Measurements from ENCODE around the gene INAFM2.
A peak's percentile ranks its signal among the peaks of the same experiment; 100 is the strongest.

Gene INAFM2

DNA sequence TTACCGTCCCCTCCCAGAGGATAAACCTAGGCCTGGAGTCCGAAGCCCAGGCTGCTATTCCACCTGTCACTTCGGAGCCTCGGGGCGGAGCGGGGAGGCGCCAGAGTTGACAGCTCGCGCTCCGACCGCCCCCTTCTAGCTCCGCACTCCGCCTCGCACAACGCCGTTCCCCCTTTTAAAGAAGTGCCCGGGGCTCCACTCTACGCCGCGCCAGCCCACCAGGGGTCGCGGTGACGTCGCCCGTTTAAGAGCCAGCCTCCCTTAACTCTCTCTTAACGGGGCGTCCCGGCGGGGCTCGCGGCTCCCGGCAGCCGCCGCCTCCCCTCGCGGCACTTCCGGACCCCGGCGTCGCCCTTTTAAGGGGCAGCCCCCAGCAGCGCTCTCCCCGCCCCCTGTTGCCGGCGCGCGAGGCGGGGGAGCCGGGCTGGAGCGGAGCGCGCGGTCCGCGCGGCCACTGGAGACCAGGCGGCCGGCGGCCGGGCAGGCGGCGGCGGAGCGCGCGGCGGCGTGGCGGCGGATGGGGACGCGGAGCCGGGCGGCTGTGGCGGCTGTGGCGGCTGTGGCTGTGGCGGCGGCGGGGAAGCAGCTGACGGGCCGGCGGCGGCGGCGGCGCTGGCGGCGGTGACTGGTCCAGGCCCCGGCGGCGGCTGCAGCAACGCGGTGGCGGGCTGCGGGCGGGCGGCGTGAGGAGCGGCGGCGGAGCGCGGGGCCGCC is at the start of gene INAFM2:
TSS of gene INAFM2 (plus strand) at position 454 of the 714 bp plus-strand sequence. CDS start 364 bp downstream, outside the sequence.
- DNase-seq: peak; percentile 99

DNA sequence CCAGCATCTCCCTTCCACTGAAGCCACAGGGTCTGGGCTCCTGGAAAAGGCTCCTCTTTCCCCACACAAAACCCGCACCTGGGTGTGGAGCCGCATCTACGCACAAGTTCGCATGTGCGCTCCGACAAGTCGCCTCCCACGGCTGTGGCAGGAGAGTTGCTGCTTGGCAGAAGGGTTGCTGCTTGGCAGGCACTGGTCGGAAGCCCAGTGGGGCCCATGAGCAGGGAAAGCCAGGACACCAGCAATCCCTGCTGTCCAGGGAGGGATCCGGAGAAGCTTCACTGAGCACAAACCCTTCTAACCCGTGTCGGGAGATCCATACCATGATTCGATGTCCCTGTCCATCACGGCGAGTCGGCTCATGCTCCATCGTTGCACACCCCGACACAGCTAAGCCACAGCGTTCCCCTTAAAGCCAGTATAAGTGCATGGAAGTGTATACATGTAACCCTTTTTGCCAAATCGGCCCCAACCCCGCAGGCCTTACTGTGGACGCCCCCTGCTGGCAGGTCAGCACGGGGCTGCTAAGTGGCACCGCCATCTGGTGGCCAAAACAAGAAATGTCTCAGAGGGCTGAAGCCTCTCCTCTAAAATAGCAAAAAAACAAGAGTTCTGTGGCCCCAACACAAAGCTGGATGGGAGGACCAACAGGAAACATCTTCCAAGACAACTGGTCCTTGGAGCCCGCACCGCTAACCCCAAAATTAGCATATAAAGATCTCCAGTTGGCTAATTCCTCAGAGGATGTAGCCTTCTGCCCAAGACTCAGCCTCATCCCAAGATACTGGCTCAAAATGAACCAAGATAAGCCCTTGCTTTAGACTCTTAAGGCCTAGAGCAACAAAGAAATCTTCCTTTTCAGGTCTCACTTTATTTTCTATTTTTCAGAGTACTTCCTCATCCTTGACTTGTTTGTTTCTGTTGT is 48.9 kb upstream of the INAFM2 start:
- peak; percentile 94 for DNase-seq

DNA sequence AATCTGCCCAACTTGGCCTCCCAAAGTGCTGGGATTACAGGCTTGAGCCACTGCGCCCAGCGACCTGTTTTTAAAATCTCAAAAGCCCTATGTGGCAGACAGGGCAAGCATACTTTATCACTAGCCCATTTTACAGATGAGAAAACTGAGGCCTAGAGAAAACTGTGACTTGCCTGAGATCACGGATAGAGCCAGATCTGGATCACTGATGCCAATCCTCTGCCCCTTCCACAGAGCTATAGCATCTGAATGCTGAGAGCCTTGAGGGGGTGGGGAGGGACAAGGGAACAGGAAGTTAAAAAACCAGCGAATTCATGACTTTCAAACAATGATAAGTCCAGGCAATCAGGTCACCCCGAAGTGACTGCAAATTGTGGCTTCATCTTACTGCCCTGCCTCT is 48.0 kb upstream of the INAFM2 start:
- DNase-seq: peak; percentile 50

DNA sequence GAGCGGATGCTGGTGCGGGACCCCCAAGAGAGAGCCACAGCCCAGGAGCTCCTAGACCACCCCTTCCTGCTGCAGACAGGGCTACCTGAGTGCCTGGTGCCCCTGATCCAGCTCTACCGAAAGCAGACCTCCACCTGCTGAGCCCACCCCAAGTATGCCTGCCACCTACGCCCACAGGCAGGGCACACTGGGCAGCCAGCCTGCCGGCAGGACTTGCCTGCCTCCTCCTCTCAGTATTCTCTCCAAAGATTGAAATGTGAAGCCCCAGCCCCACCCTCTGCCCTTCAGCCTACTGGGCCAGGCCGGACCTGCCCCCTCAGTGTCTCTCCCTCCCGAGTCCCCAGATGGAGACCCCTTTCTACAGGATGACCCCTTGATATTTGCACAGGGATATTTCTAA is 47.5 kb upstream of the INAFM2 start:
- DNase-seq: no peak

DNA sequence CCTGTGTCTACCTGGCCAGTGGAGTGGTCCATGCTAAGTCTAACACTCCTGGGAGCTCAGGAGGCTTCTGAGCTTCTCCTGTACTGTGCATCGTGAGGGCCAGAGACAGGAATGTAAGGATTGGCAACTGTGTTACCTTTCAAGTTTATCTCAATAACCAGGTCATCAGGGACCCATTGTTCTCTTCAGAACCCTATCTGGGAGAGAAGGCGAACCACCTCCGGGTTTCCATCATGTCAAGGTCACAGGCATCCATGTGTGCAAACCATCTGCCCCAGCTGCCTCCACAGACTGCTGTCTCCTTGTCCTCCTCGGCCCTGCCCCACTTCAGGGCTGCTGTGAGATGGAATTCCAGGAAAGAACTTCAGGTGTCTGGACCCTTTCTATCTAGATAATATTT is 46.6 kb upstream of the INAFM2 start:
- DNase-seq: no peak

DNA sequence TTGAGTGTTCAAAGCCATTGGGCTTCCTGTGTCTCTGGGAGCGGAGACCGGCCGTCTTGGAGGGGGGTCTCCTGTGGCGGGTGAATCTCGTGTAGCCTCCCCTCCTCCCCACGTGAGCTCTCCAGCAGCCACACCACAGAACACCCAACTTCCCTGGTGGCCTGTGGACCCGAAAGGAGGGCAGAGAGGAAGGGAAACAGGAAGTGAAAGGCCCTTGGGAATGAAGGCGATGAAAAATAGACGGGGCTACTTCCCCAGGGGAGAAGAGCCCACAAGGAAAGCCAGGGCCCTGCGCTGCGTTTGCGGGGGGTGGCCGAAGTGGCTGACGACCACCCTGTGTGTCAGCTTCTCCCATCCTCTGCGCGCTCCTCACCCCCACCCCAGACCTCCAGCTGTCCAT is 46.0 kb upstream of the INAFM2 start:
- DNase-seq: peak; percentile 15

DNA sequence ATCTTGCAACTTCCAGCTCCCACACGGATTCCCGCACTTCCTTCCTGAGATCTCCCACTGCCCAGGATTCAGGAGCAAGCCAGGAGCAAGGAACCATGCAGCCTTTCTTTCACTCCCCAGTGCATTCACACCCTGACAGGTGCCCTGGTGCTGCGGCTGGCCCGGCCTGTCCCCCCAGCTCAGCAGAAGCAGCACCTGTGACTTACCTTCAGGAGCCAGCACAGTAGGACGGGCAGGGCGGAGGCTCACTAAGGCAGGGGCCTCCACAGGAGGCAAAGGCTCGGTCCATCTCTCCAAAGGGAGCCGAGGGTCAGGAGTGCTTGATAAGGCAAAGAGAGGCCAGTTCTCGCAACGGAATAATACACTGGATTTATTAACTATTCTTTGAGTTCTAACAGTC is 45.5 kb upstream of the INAFM2 start:
- DNase-seq: no peak

DNA sequence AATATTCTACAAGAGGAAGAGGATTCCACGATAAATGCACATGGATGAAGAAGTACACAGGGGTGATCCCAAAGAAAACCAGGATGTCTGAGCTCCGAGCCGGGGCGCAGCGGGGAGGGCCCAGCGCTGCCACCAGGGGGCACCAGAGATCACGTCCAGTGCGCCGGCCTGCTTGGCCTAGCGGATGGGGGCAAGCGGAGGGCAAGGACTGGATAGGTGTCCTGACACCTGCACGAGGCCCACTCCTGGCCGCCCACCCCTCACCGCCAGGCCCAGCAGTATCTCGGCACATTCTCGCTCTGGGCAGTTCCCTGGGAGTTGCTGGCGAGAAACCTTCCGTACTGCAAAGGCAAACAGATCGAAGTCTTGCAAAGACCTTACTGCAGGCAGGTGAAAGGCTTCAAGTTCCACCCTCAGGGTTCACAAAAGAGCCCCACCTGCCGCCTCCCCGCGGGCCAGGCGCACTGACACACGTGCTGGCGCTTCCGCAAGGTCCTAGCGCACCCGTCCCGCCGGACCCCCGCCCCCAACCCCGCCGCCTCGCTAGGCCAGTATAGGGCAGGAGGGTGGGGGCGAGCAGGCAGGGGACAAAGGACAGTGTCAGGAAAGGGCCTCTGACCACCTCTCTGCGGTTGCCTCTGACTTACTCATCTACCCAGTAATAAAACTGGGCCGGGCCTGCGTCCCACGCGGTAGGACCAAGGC is 43.9 kb upstream of the INAFM2 start:
- DNase-seq: peak; percentile 74

DNA sequence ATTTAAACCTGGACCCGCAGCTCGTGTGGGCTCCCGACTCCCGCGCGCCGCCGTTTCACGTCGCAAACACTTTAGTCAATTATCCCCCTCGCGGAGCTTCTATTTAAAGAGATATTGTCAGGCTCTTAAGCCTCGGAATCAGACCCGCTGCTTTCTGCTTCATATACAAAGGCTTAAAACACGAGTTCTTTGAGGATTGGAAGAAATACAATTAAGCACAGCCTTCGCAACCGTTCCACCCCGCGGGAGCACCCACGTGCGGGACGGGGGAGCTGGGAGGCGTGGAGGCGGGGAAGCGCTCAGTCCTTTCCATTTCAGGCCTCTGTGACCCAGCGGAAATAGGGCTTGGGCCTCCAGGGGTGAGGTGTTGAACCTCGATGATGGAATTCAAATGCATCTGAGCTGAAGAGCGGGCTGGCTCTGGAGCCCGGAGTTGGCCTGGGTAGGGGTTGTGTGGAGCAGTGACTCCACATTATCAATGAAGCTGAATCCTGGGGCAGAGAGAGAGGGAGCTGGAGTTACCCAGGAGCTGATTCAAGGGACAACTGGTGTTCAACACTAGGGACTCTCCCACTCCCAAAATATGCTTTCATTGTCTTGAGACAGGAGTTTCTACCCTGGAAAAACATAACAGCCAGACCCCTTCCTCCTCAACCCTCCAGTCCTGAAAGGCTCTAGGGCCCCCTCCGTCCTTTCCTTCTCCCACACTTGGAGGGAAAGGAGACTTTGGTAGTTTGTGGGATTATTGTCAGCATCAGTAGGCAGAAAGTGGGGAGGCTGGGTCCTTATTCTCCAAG is 43.0 kb upstream of the INAFM2 start:
- no peak for DNase-seq

DNA sequence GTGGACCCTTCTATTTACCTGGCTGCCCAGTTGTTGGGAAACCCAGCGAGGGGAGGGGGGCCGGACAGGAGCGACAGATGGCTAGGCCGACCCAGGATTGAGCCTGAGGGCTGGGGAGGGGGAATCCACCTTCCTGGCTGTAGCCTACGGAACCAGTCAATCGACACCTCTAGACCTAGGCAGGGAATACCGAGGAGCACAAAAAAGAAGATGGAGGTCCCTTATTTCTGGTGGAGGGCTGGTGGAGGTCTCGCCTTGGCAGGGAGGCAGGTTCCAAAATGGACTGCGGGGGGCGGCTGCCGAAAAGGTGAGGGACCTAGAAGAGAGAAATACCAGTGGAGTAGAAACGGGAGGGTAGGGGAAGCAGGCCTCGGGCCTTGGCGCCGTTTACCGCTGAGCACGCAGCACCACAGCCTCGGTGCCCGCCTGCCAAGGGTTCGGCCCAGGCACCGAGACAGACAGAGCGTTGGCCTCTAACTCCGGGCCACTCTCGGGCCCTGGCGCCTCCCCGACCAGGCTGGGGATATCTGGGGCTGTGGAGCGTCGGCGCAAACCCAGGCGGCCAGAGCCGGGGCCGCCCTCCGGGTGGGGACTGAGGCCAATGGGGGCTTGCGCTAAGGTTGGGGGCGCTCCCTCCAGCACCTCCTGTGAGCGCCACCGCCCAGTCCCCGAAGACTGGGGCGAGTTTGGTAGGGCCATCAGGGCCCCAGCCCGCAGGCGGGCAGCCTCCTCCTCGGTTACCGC is 42.3 kb upstream of the INAFM2 start:
- no peak for DNase-seq

DNA sequence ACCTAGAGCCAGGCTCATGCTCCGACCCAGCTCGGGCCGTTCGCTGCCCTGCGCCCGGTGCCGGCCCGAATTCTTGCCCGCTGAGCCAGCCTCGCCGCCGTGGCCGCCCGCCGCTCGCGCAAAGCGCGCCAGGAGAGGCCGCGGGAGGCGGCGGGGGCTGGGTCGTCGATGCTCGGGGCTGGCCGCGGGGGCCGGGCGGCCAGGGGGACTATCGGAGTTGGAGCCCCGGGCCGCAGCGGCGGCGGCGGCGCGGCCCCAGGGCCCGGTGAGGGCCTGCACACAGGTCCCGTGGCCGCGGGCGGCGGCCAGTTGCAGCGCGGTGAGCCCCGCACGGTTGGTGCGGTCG is 41.7 kb upstream of the INAFM2 start:
- no peak for DNase-seq

DNA sequence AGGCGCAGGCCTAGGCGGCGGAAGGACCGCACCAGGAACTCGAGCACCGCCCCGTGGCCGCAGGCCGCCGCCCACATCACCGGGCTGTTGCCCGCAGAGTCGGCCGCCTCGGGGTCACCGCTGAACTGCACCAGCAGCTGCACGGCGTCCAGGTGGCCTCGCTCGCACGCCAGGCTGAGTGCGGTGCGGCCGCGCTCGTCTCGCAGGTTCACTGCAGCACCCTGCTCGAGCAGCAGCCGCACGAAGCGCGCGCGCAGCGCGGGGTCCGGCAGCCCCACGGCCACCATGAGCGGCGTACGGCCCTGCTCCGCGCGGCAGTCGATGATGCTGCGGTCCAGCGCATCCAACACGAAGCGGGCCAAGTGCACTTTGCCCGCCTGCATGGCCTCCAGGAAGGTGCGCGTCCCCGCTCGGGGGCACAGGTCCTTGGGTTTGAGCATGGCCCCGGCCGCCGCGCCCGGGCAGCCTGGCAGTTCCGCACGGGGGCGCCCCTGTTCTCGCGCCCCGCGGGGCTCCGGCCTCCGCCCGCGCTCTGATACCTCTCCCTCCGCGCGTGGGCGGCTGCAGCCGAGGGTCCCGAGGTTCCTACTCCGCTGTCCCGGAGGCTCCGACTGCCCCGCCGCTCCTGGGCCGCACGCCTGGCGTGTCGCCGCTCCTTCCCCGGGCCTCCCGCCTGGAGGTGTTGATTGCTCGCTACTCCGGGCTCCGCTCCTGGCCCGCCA is 41.2 kb upstream of the INAFM2 start:
- DNase-seq: peak; percentile 74

DNA sequence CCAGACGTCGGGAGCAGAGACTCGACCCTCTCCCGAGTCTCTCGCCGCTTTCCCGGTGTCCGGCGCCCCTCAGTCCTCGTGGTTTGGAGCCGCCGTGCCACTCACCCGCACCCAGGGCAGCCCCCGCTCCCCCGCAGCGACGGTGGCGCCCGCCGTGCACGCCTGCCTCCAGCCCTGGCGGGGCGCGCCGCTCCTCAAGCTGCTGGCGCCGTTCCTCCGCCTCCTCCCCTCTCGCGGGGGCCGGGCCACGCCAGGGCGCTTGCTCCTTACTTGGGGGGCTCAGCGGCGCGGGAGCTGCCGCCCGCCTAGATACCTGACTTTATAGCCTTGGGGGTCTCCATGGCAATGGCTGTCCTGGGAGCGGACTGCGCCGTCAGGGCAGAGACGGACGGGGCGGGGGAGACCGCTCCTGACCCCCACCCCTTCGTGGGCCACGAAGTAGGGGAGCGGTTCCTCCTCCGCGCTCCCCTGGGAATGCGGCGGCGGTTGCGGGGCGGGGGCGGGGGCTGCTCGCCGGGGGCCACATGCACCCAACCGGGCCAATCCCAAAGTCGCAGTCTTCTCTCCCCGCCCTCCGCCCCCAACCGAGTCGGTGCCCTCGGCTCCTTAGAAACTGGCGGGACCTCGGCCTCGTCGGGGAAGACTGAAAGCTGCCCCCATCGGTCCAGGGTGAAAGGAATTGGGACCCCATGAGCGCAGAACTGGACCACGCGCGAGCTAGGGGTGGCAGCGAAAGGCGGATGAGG is 40.5 kb upstream of the INAFM2 start, which contains the start of gene ANKRD63:
TSS of gene ANKRD63 (minus strand) at position 196 of the 746 bp plus-strand sequence. CDS start 478 bp downstream, outside the sequence.
- peak; percentile 67 for DNase-seq

DNA sequence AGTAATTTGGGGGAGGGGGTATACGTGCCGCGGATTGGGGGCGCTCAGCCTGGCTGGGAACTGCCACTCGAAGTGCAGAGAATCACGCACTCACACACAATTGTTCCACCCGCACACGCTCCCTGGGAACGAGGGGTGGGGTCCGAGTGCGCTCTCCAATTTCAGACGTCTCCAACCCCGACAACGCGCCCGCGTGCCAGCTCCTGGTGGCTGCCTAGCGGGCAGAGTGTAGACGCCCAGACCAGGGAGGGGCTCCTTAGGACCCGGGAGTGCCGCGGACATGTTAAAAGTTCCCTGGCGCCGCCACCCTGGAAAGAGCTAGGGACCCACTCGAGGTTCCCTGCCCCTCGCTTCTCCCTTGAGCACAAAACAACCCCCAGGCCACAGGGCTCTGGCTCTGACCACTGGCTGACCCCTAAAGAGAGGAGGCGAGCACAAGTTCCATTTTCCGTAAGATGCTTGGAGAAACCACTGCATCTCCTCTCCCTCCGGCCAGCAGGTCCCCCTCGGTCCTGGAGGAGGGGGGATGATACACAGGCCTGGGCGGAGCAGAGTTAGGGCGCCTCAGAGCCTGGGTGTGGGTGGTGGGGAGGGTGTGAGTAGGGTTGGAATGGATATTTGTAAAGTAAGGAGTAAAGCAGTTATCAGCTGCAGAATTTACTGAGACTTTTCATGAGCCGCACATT is 39.7 kb upstream of the INAFM2 start:
- DNase-seq: peak; percentile 37

DNA sequence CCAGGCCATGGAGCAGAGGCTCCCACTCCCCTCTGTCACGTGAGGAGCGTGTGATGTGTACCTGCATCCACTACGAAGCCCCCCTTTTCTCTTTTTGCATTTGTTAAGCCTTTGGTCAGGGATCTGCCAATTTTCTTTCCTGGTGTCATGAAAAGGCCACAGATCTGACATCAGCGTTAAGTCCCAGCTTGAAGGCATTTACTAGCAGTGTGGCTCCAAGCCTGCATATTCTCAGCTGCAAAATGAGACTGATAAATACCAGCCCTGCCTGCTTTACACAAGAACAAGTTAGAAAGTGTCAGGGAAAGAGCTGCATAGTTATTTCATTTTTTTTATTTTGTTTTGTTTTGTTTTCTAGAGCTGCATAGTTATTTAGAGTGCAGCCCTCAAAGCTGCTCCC is 38.3 kb upstream of the INAFM2 start:
- no peak for DNase-seq

DNA sequence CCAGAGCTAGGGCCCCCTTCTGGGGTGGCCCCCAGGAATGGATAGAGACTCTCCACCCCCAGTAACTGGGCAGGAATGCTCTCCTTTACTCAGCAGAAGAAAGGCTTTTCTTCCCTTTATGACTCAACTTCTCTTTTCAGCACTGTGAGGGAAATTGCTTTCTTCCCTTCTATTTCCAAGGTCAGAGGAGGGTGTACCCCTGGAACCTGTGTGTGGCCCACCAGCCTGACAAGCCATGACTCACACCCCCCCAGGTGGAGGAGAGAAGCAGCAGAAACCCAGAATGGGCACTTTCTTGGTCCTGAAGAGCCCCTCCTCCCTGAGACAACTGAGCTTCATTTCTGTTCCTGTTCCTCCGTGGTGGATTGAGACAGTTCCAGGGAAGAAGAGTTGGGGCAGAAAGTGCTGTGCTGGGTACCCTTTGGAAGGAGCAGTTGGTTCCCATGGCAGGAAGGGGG is 37.9 kb upstream of the INAFM2 start:
- no peak for DNase-seq

DNA sequence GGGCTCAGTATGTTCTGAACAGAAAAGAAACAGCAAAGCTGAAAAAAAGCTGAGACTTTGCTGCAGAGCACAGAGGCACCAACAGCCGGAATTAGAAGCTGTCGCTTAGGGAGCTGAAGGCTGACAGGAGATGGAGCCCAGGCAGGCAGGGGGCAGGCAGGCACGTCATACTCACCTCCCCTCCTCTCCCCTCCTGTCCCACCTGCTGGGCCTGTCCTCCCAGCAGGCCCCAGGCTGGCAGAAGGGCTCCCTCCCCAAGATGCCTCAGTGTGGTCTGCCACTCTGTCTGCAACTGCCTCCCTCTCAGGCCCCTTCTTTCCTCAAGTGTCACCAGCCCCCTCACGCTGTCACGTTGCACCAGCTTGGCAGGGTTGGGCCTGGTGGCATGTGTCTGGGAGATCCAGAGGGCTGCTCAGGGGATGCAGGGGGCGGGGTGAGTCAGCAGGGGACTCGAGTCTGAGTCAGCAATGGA is 37.4 kb upstream of the INAFM2 start:
- DNase-seq: no peak

DNA sequence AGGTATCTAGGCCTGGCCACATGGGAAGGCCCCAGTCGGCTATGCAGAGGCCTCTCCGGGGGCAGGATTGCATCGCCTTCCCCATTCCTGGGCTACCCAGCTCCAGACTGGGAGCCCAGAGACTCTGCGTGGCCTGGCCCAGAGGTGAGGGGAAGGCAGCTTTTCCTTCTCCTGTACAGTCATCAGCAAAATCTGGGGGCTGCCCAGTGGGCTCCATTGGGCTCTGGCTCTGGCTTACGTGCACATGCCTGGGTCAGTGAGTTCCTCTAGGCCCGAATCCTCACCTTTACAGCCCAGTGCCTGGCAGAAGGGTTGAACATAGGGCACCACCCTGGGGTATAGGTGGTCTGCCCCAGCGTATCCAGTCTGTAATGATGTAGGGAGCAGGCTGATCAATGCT is 36.7 kb upstream of the INAFM2 start:
- DNase-seq: no peak

DNA sequence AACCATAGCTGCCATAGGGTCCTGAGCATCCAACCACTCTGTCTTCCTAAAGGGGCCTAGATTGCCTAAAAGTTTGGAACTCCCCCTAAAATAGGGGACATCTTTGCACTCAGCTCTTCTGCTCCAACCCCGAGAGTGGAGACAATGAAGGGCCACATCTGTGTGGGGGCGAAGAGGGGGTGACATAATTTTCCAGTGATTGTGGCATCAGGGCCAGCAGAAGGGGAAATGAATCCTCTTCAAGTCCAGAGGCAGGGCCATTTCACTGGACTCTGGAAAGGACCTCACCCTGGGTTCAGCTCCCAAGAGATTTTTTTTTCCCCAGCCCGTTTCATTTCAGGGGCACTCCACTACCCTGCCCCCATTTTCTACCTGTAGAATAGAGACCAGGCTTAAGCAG is 36.0 kb upstream of the INAFM2 start:
- DNase-seq: no peak

DNA sequence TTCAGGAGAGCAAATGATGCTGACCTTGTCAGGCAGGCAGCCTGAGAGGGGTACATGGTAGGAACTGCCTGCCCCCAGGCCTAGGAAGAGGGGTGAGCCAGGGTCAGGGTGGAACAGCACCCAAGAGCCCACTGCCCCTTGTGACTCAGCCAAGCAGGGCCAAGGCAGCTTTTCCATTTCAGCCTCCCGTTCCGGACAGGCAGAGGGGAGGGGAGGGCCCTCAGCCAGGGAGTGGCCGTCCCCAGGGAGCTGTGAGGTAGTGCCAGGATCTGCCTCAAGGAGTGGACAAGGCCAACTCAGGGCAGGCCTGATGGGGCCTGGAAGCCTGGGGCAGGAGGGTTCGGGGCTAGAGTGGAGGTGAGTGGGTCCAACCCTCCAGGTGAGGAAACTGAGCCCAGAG is 35.5 kb upstream of the INAFM2 start:
- no peak for DNase-seq

Data from hematopoietic multipotent progenitor cell treated with erythropoietin and hydrocortisone succinate and interleukin-3 and kit ligand, for 4 days (in vitro differentiated cells).